ENCODE data around the gene GRM7. TPM values are rescaled to one million over a fixed set of nuclear protein-coding genes. Genes with fewer than 3 reads are reported as not detected.

GRM7 gene
- total and polyA plus RNA-seq, 2 donors (not counting 1 experiment from before 2014, with no cell fraction given): not detected

GRCh38 chr3:7506606-7507180, 645.8 kb downstream of the GRM7 start:
- H4K20me1 ChIP-seq (ENCODE audit: control insufficient read depth, insufficient read depth, low read length, poor library complexity, severe bottlenecking): no peaks in the 10 kb centered on the region
- ATAC-seq (ENCODE audit: low read depth): no peak
- no peaks in the 10 kb centered on the region for H3K79me2 ChIP-seq (ENCODE audit: control insufficient read depth, insufficient read depth, low read length)
- H3K27me3 Mint-ChIP-seq: no peaks in the 10 kb centered on the region
- POLR2A ChIA-PET: no interaction called here
- H3K9me3 Mint-ChIP-seq (ENCODE audit: insufficient read depth): peaks cover 4% of the 10 kb centered on the region
- no peaks in the 10 kb centered on the region for H3K4me1 Mint-ChIP-seq
- H3K4me3 ChIP-seq (ENCODE audit: control extremely low read depth in 1 of 5, extremely low read depth in 1 of 5, insufficient read depth in 1 of 5, low read depth in 2 of 5, low read length in 4 of 5): no peak overlapping the region
- no peaks in the 10 kb centered on the region for H3K27me3 ChIP-seq (replicated peaks in 1 of 4; ENCODE audit: control extremely low read depth in 1 of 4, control insufficient read depth in 3 of 4, insufficient read depth in 4 of 4, low read length in 3 of 4)
- H3K9me3 ChIP-seq (ENCODE audit: control extremely low read depth in 1 of 3, control insufficient read depth in 2 of 3, insufficient read depth in 1 of 3, low read length in 2 of 3): no peaks in the 10 kb centered on the region
- H3K4me1 ChIP-seq (ENCODE audit: control insufficient read depth in 2 of 2, insufficient read depth in 2 of 2, low read length in 2 of 2): no peaks in the 10 kb centered on the region
- H3K36me3 ChIP-seq (replicated peaks in 1 of 2; ENCODE audit: control extremely low read depth in 1 of 2, control insufficient read depth in 1 of 2, extremely low read depth in 1 of 2, insufficient read depth in 2 of 2, low read length in 1 of 2): no peaks in the 10 kb centered on the region
- intact Hi-C loops (cut with micrococcal nuclease): no loop called here
- H3K27ac ChIP-seq (ENCODE audit: low read length in 2 of 2): no peak overlapping the region
- H3K4me3 Mint-ChIP-seq: no peak overlapping the region
- H3K9ac ChIP-seq (ENCODE audit: low read length): no peak overlapping the region
- CTCF ChIA-PET: no interaction called here
- WGBS (ENCODE audit: insufficient coverage): no CpG with 5 or more reads among the region's 2 CpGs
- H3K4me2 ChIP-seq (replicated peaks; ENCODE audit: low read depth, low read length, poor library complexity, severe bottlenecking): no peak overlapping the region
- H2AFZ ChIP-seq (ENCODE audit: insufficient read depth, low read depth, low read length, poor library complexity, severe bottlenecking): no peak overlapping the region
- H3K27ac Mint-ChIP-seq: no peak overlapping the region
- no peak for DNase-seq
- TF ChIP-seq EZH2 (IDR thresholded peaks at IDR 0.05; ENCODE audit: borderline replicate concordance, insufficient read depth, low read depth, low read length, poor library complexity, severe bottlenecking): no peak
- TF ChIP-seq CTCF (IDR thresholded peaks at IDR 0.05): no peak

GRCh38 chr3:7508821-7509220, 647.9 kb downstream of the GRM7 start:
- Mint-ChIP-seq H3K27ac (no peak overlapping the region), H3K27me3 (no peaks in the 10 kb centered on the region), H3K9me3 (ENCODE audit: insufficient read depth) (peaks cover 4% of the 10 kb centered on the region), H3K4me1 (no peaks in the 10 kb centered on the region), H3K4me3 (no peak overlapping the region)
- H3K9ac ChIP-seq (ENCODE audit: low read length): no peak overlapping the region
- TF ChIP-seq CTCF (IDR thresholded peaks at IDR 0.05) (no peak), EZH2 (IDR thresholded peaks at IDR 0.05; ENCODE audit: borderline replicate concordance, insufficient read depth, low read depth, low read length, poor library complexity, severe bottlenecking) (no peak)
- H3K9me3 ChIP-seq (ENCODE audit: control extremely low read depth in 1 of 3, control insufficient read depth in 2 of 3, insufficient read depth in 1 of 3, low read length in 2 of 3): no peaks in the 10 kb centered on the region
- no peak for ATAC-seq (ENCODE audit: low read depth)
- no peaks in the 10 kb centered on the region for H3K4me1 ChIP-seq (ENCODE audit: control insufficient read depth in 2 of 2, insufficient read depth in 2 of 2, low read length in 2 of 2)
- no peaks in the 10 kb centered on the region for H3K79me2 ChIP-seq (ENCODE audit: control insufficient read depth, insufficient read depth, low read length)
- no peak overlapping the region for H3K4me2 ChIP-seq (replicated peaks; ENCODE audit: low read depth, low read length, poor library complexity, severe bottlenecking)
- ChIA-PET POLR2A (no interaction called here), CTCF (no interaction called here)
- H3K4me3 ChIP-seq (ENCODE audit: control extremely low read depth in 1 of 5, extremely low read depth in 1 of 5, insufficient read depth in 1 of 5, low read depth in 2 of 5, low read length in 4 of 5): no peak overlapping the region
- no peak for DNase-seq
- no CpG with 5 or more reads among the region's 2 CpGs for WGBS (ENCODE audit: insufficient coverage)
- no peaks in the 10 kb centered on the region for H3K27me3 ChIP-seq (replicated peaks in 1 of 4; ENCODE audit: control extremely low read depth in 1 of 4, control insufficient read depth in 3 of 4, insufficient read depth in 4 of 4, low read length in 3 of 4)
- no peak overlapping the region for H2AFZ ChIP-seq (ENCODE audit: insufficient read depth, low read depth, low read length, poor library complexity, severe bottlenecking)
- no peaks in the 10 kb centered on the region for H3K36me3 ChIP-seq (replicated peaks in 1 of 2; ENCODE audit: control extremely low read depth in 1 of 2, control insufficient read depth in 1 of 2, extremely low read depth in 1 of 2, insufficient read depth in 2 of 2, low read length in 1 of 2)
- intact Hi-C loops (cut with micrococcal nuclease): no loop called here
- H3K27ac ChIP-seq (ENCODE audit: low read length in 2 of 2): no peak overlapping the region
- H4K20me1 ChIP-seq (ENCODE audit: control insufficient read depth, insufficient read depth, low read length, poor library complexity, severe bottlenecking): no peaks in the 10 kb centered on the region
